ENCODE data around the gene CHTF8.

DNA sequence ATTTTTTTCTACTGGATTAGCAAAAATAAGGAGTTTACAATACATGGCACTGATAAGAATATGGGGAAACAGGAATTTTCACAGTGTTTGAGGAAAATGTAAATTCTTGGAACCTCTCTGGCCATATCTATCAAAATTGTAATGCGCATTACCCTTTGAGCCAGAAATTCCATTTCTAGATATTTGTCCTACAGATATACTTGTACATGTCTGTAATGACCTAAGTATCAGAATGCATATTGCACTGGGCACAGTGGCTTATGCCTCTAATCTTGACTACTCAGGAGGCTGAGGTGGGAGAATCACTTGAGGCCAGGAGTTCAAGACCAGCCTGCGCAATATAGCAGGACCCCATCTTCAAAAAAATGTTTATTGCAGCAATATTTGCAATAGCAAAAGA lies 52.7 kb downstream of the CHTF8 start:
- TF ChIP-seq POLR2AphosphoS5 (IDR thresholded peaks at IDR 0.05; ENCODE audit: borderline replicate concordance, low read depth, low read length) = no peak
- no peak for TF ChIP-seq EZH2 (IDR thresholded peaks at IDR 0.05)
- no peak for TF ChIP-seq FOXP2 (optimal IDR thresholded peaks at IDR 0.05; ENCODE audit: control extremely low read depth, extremely low read length, insufficient read depth)
